HCT116 (cell line): ENCODE measurements around the gene AKR7A2. TPM values are rescaled to one million over a fixed set of nuclear protein-coding genes. Genes with fewer than 3 reads are reported as not detected.

ENCODE experiments used
- ATAC-seq: fragments of 200-7000 bp; cut with Tn5 transposase; 2 replicates; pipeline ENCODE4 v1.9.1; 2020; ENCODE audit warnings: mild to moderate bottlenecking, moderate library complexity
- BruUV-seq: library from RNA; stranded (reverse); fragments of 400-500 nt; replicated peaks from 2 replicates; lab custom pipeline; 2021; lab: Mats Ljungman, UMichigan
- CTCF ChIA-PET: fragments of 300-600 bp; sonication (Branson Sonifier 250); formaldehyde crosslinking; loops from one replicate; lab custom pipeline; 2021; ENCODE audit warnings: antibody characterized with exemption; lab: Charles Lee
- POLR2A ChIA-PET: fragments of 300-600, 350-600 bp; sonication (Branson Sonifier 250); formaldehyde crosslinking; loops from one replicate; lab custom pipeline; 2021; ENCODE audit warnings: antibody characterized with exemption; lab: Charles Lee
- RAD21 ChIA-PET, 2 experiments: fragments of 300-600 bp; sonication (Branson Sonifier 250); formaldehyde crosslinking; loops; one replicate each; lab custom pipeline; 2023; ENCODE audit warnings: low total read pairs in 2 of 2; ENCODE audit not compliant: uncharacterized antibody in 2 of 2, unreplicated experiment in 2 of 2, low non-redundant PET in 1 of 2; lab: Charles Lee
- DNase-seq: peaks from one replicate; pipeline ENCODE4 v3.0.0-alpha.2; 2010; ENCODE audit warnings: low read depth, low spot score
- H2AFZ ChIP-seq: fragments of 200-600 bp; shearing (Covaris generic), sonication (generic); 2 replicates; pipeline ENCODE4 v1.6.1; 2017; ENCODE audit warnings: low read depth, mixed run types, mixed read lengths, antibody characterized with exemption, low read length; ENCODE audit not compliant: poor library complexity, severe bottlenecking
- H3K27ac ChIP-seq: 2 replicates; pipeline ENCODE4 v1.5.1; 2012; ENCODE audit warnings: low read depth, low read length
- H3K27me3 ChIP-seq: fragments of 200-600 bp; sonication (generic); 2 replicates; pipeline ENCODE4 v1.6.1; 2016; ENCODE audit warnings: mixed run types, low read length, mixed read lengths; ENCODE audit not compliant: insufficient read depth
- H3K36me3 ChIP-seq, 2 experiments: fragments of 200-500 bp in 1 of 2; fragments of 200-600 bp in 1 of 2; sonication (Bioruptor generic) in 1 of 2; sonication (generic) in 1 of 2; 2 replicates each; pipeline versions ENCODE4 v1.5.1 to v1.6.1; 2014 to 2016; ENCODE audit warnings: low read length in 2 of 2, inconsistent platforms in 1 of 2, mixed read lengths in 1 of 2, mixed run types in 1 of 2; ENCODE audit not compliant: insufficient read depth in 2 of 2, control insufficient read depth in 1 of 2
- H3K4me1 ChIP-seq, 2 experiments: fragments of 200-600 bp in 1 of 2; sonication (generic) in 1 of 2; 2 replicates each; pipeline versions ENCODE4 v1.5.1 to v1.6.1; 2012 to 2017; ENCODE audit warnings: low read length in 2 of 2, inconsistent platforms in 1 of 2, mild to moderate bottlenecking in 1 of 2, mixed read lengths in 1 of 2, mixed run types in 1 of 2, moderate library complexity in 1 of 2; ENCODE audit not compliant: insufficient read depth in 2 of 2, control insufficient read depth in 1 of 2
- H3K4me2 ChIP-seq: fragments of 200-600 bp; sonication (generic); 2 replicates; pipeline ENCODE4 v1.6.1; 2017; ENCODE audit warnings: mixed run types, low read length, mixed read lengths
- H3K4me3 ChIP-seq, 2 experiments: fragments of 200-600 bp in 1 of 2; sonication (generic) in 1 of 2; replicated peaks in 1 of 2; 2 replicates each; pipeline ENCODE4 v1.5.1; 2011 to 2016; ENCODE audit warnings: low read length in 2 of 2, control low read depth in 1 of 2, low read depth in 1 of 2, mild to moderate bottlenecking in 1 of 2, mixed read lengths in 1 of 2, mixed run types in 1 of 2
- H3K79me2 ChIP-seq: fragments of 200-600 bp; sonication (generic); 2 replicates; pipeline ENCODE4 v1.6.1; 2017; ENCODE audit warnings: mild to moderate bottlenecking, mixed run types, low read length, moderate library complexity, mixed read lengths; ENCODE audit not compliant: insufficient read depth
- H3K9ac ChIP-seq: fragments of 200-600 bp; sonication (generic); 2 replicates; pipeline ENCODE4 v1.6.1; 2016; ENCODE audit warnings: low read length, mixed read lengths
- H3K9me2 ChIP-seq: fragments of 200-600 bp; sonication (generic), shearing (Covaris generic); 2 replicates; pipeline ENCODE4 v1.6.1; 2017; ENCODE audit warnings: mixed run types, mild to moderate bottlenecking, moderate library complexity; ENCODE audit not compliant: insufficient read depth
- H3K9me3 ChIP-seq, 2 experiments: fragments of 200-500 bp in 1 of 2; fragments of 200-600 bp in 1 of 2; sonication (Bioruptor generic) in 1 of 2; sonication (generic) in 1 of 2; 2 replicates each; pipeline ENCODE4 v1.6.1; 2014 to 2017; ENCODE audit warnings: low read length in 2 of 2, mixed read lengths in 2 of 2, inconsistent platforms in 1 of 2, low read depth in 1 of 2, mild to moderate bottlenecking in 1 of 2, mixed run types in 1 of 2, moderate library complexity in 1 of 2; ENCODE audit not compliant: control insufficient read depth in 1 of 2, insufficient read depth in 1 of 2
- H4K20me1 ChIP-seq: fragments of 200-600 bp; sonication (generic), shearing (Covaris generic); 2 replicates; pipeline ENCODE4 v1.6.1; 2017; ENCODE audit warnings: mixed run types, mild to moderate bottlenecking, moderate library complexity; ENCODE audit not compliant: insufficient read depth
- CBX3 ChIP-seq: IDR thresholded peaks from 2 replicates; pipeline ENCODE4 v1.6.1; 2012; ENCODE audit warnings: low read depth
- EGR1 ChIP-seq: IDR thresholded peaks from 2 replicates; pipeline ENCODE4 v1.6.1; 2012; ENCODE audit warnings: low read depth
- ELF1 ChIP-seq: IDR thresholded peaks from 2 replicates; pipeline ENCODE4 v1.6.1; 2012; ENCODE audit warnings: low read depth, borderline replicate concordance
- EZH2phosphoT487 ChIP-seq: fragments of 200-600 bp; IDR thresholded peaks from 2 replicates; pipeline ENCODE4 v1.6.1; 2018; ENCODE audit warnings: antibody characterized with exemption, borderline replicate concordance
- FOSL1 ChIP-seq: IDR thresholded peaks from 2 replicates; pipeline ENCODE4 v1.6.1; 2012; ENCODE audit warnings: low read depth
- JUND ChIP-seq: IDR thresholded peaks from 2 replicates; pipeline ENCODE4 v1.6.1; 2012
- POLR2A ChIP-seq: IDR thresholded peaks from 2 replicates; pipeline ENCODE4 v1.7.0; 2011; ENCODE audit warnings: borderline replicate concordance; ENCODE audit not compliant: insufficient read depth, insufficient read length; ENCODE audit errors: extremely low read depth
- RAD21 ChIP-seq: IDR thresholded peaks from 2 replicates; pipeline ENCODE4 v1.6.1; 2012; ENCODE audit warnings: low read depth, mild to moderate bottlenecking
- SP1 ChIP-seq: IDR thresholded peaks from 2 replicates; pipeline ENCODE4 v1.6.1; 2012; ENCODE audit warnings: low read depth
- SRF ChIP-seq: IDR thresholded peaks from 2 replicates; pipeline ENCODE4 v1.6.1; 2012; ENCODE audit warnings: low read depth
- TCF7L2 ChIP-seq: IDR thresholded peaks from 2 replicates; pipeline ENCODE4 v1.7.0; 2011; ENCODE audit warnings: borderline replicate concordance, inconsistent platforms; ENCODE audit not compliant: insufficient read depth, insufficient read length; ENCODE audit errors: extremely low read depth
- ZBTB33 ChIP-seq: IDR thresholded peaks from 2 replicates; pipeline ENCODE4 v1.6.1; 2011; ENCODE audit warnings: mild to moderate bottlenecking, low read length, moderate library complexity; ENCODE audit not compliant: insufficient replicate concordance; ENCODE audit errors: extremely low read depth
- ZFX ChIP-seq: fragments of 450-650 bp; IDR thresholded peaks from 2 replicates; pipeline ENCODE4 v1.6.1; 2017
- ZNF274 ChIP-seq: fragments of 200-500 bp; sonication (Bioruptor generic); IDR thresholded peaks from 2 replicates; pipeline ENCODE4 v1.6.1; 2014; ENCODE audit warnings: mild to moderate bottlenecking, low read depth, low read length, inconsistent platforms
- intact Hi-C: fragments of 100-400 bp; cut with micrococcal nuclease; formaldehyde crosslinking; loops from 2 replicates; pipeline ENCODE4 v1.10.0; 2022
- total RNA-seq: library from RNA; stranded (reverse); gene quantifications from one replicate; pipeline ENCODE4 v1.2.1, GENCODE V29; 2021; ENCODE audit not compliant: unreplicated experiment
- TF ChIP-seq, protein P1 (sequence below): IDR thresholded peaks from 2 replicates; pipeline ENCODE4 v1.6.1; 2012
- TF ChIP-seq, protein P2 (sequence below): IDR thresholded peaks from 2 replicates; pipeline ENCODE4 v1.6.1; 2012; ENCODE audit warnings: low read depth

Gene AKR7A2
- total RNA-seq, 1 experiment from 2014 or later: 90.8 TPM

DNA sequence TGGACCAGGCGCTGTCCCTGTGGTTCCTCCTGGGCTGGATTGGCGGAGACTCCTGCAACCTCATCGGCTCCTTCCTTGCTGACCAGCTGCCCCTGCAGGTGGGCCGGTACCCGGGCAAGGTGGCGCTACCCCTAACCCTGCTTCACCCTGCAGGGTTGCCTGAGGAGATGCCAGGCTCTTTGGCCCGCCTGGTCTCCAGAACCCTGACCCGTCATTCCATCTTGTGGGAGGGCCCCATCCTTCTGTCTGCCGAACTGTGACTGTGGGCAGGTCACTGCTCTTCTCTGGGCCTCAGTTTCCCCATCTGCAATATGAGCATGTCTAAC lies 12.7 kb upstream of the AKR7A2 start:
- no peak for DNase-seq
- Histone ChIP-seq H4K20me1 (no peaks in the 10 kb centered on the region), H3K9me3 (no peaks in the 10 kb centered on the region), H3K36me3 (no peaks in the 10 kb centered on the region; a peak in 1 of 4 replicates), H3K4me1 (no peaks in the 10 kb centered on the region)
- intact Hi-C loops: no loop called here
- TF ChIP-seq POLR2A (no peak), ELF1 (no peak), FOSL1 (no peak), ZBTB33 (no peak), EGR1 (no peak), EZH2phosphoT487 (no peak), SRF (no peak), CBX3 (no peak)
- TF ChIP-seq, all 23 proteins: peak for 0
- no peak for ATAC-seq
- Histone ChIP-seq H3K27ac (no peak overlapping the region), H3K9ac (no peak overlapping the region), H3K79me2 (no peaks in the 10 kb centered on the region), H3K27me3 (no peaks in the 10 kb centered on the region), H3K4me2 (no peak overlapping the region), H3K4me3 (no peak overlapping the region), H2AFZ (no peak overlapping the region), H3K9me2 (no peaks in the 10 kb centered on the region)
- CTCF ChIA-PET: no interaction called here
- RAD21 ChIA-PET: no interaction called here
- no TSS peak for BruUV-seq
- POLR2A ChIA-PET: no interaction called here

DNA sequence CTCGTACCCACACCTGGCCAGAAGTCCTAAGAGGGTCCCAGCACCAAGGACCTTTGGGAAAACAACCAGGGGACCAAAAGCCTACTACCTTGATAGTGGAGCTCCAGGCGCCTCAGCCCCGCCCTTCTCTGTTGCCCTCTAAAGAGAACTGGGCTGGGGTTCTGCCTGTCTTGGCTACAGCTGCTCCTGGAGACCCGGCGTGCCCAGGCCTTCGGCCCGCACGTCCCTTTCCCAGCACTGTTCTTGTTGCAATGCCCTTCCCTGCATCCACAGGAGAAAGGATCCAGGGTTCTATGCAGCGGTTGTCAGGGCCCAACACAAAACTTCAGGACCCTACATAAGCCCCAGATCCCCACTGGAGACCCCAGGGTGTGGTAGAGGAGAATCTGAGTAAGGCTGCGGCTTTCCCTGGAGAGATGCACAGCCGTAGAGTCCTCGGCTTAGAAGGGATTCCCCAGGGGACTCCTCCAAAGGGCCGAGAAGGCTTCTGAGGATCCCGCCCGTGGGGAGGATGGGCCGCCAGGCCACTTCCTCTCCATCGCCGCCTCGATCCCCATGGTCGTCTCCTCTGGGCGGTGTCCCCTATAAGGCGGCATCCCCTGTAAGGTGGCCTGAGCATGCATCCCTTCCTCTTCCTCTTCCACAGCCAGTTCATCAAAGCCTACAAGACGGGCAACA lies 12.2 kb upstream of the AKR7A2 start:
- H3K9me3 ChIP-seq: no peaks in the 10 kb centered on the region
- intact Hi-C loops: no loop called here
- H3K9me2 ChIP-seq: no peaks in the 10 kb centered on the region
- no peak overlapping the region for H3K4me2 ChIP-seq
- ATAC-seq (no peak), DNase-seq (no peak)
- no peak overlapping the region for H3K27ac ChIP-seq
- RAD21 ChIA-PET: no interaction called here
- no peak overlapping the region for H2AFZ ChIP-seq
- no peaks in the 10 kb centered on the region for H3K27me3 ChIP-seq
- H3K79me2 ChIP-seq: no peaks in the 10 kb centered on the region
- no peaks in the 10 kb centered on the region; a peak in 1 of 4 replicates for H3K36me3 ChIP-seq
- H3K4me1 ChIP-seq: no peaks in the 10 kb centered on the region
- no peak overlapping the region for H3K4me3 ChIP-seq
- POLR2A ChIA-PET: no interaction called here
- H4K20me1 ChIP-seq: no peaks in the 10 kb centered on the region
- H3K9ac ChIP-seq: no peak overlapping the region
- CTCF ChIA-PET: no interaction called here
- BruUV-seq: no TSS peak
- TF ChIP-seq, protein P1, sequence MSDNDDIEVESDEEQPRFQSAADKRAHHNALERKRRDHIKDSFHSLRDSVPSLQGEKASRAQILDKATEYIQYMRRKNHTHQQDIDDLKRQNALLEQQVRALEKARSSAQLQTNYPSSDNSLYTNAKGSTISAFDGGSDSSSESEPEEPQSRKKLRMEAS: no peak
- no peak for TF ChIP-seq CBX3
- TF ChIP-seq EGR1: no peak
- TF ChIP-seq, protein P2, sequence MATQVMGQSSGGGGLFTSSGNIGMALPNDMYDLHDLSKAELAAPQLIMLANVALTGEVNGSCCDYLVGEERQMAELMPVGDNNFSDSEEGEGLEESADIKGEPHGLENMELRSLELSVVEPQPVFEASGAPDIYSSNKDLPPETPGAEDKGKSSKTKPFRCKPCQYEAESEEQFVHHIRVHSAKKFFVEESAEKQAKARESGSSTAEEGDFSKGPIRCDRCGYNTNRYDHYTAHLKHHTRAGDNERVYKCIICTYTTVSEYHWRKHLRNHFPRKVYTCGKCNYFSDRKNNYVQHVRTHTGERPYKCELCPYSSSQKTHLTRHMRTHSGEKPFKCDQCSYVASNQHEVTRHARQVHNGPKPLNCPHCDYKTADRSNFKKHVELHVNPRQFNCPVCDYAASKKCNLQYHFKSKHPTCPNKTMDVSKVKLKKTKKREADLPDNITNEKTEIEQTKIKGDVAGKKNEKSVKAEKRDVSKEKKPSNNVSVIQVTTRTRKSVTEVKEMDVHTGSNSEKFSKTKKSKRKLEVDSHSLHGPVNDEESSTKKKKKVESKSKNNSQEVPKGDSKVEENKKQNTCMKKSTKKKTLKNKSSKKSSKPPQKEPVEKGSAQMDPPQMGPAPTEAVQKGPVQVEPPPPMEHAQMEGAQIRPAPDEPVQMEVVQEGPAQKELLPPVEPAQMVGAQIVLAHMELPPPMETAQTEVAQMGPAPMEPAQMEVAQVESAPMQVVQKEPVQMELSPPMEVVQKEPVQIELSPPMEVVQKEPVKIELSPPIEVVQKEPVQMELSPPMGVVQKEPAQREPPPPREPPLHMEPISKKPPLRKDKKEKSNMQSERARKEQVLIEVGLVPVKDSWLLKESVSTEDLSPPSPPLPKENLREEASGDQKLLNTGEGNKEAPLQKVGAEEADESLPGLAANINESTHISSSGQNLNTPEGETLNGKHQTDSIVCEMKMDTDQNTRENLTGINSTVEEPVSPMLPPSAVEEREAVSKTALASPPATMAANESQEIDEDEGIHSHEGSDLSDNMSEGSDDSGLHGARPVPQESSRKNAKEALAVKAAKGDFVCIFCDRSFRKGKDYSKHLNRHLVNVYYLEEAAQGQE: no peak
- no peak for TF ChIP-seq ZNF274
- no peak for TF ChIP-seq EZH2phosphoT487
- no peak for TF ChIP-seq TCF7L2
- no peak for TF ChIP-seq JUND
- no peak for TF ChIP-seq SRF
- no peak for TF ChIP-seq SP1
- no peak for TF ChIP-seq ZFX
- no peak for TF ChIP-seq FOSL1
- TF ChIP-seq RAD21: no peak
